ENCODE data around the gene LRRFIP1. TPM values are rescaled to one million over a fixed set of nuclear protein-coding genes. Genes with fewer than 3 reads are reported as not detected.

Gene LRRFIP1
- total RNA-seq, 6 experiments from 2014 or later, result 90.6 to 107 (median 102) TPM

- TF ChIP-seq, protein P1, sequence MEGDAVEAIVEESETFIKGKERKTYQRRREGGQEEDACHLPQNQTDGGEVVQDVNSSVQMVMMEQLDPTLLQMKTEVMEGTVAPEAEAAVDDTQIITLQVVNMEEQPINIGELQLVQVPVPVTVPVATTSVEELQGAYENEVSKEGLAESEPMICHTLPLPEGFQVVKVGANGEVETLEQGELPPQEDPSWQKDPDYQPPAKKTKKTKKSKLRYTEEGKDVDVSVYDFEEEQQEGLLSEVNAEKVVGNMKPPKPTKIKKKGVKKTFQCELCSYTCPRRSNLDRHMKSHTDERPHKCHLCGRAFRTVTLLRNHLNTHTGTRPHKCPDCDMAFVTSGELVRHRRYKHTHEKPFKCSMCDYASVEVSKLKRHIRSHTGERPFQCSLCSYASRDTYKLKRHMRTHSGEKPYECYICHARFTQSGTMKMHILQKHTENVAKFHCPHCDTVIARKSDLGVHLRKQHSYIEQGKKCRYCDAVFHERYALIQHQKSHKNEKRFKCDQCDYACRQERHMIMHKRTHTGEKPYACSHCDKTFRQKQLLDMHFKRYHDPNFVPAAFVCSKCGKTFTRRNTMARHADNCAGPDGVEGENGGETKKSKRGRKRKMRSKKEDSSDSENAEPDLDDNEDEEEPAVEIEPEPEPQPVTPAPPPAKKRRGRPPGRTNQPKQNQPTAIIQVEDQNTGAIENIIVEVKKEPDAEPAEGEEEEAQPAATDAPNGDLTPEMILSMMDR (IDR thresholded peaks at IDR 0.05), result no peak
- no peak for DNase-seq
- no peak overlapping the region for H3K27ac Mint-ChIP-seq
Observed at GRCh38 chr2:237797253-237797652, 169.9 kb downstream of the LRRFIP1 start.

DNA sequence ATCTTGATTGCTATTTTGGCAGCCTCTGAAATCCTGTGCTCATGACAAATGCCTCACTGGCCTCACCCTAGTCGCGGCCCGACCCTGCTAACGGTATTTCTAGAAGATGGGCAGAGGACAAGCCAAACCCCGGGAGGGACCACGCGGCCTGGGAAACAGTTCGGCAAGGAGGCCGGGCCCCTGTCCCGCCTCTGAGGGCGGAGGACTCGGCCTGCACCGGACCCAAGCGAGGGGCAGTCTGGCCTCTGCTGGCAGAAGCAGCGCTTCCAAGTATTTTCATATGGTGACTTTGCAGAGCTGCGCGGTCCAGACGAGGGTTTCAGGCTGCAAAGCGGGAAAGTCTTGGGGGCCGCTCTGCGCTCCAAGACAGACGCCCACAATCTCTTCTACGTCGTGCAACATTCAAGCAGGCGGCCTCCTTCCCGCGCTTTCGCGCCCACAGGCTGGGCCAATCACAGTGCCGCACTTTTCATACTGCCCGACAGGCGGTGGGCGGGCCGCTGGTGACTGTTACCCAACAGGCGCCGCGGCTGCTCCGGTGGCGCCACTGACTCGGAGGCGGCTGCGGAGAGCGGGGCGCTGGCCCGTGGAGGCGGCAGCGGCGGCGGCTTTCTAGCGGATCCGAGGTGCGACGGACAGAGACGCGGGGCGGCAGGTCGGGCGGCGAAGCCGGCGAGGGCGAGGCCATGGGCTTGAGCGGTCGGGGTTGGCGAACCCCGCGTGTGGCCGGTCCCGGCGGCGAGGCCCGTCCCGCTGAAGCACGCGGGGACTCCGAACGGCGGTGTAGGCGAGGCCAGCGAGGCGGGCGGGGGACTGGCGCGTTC, 171.1 kb downstream of the LRRFIP1 start, which contains the start of gene RBM44:
Gene RBM44 (plus strand): TSS at position 544 of the 824 bp plus-strand sequence. CDS start 14,831 bp downstream, outside the sequence.
- no peak within 1 kb of the TSS for H3K4me3 Mint-ChIP-seq
- peaks cover 7% of the 10 kb centered on the region for H3K36me3 Mint-ChIP-seq (ENCODE audit: low read depth)
- no peak within 1 kb of the TSS for H3K27ac Mint-ChIP-seq
- H3K9me3 Mint-ChIP-seq, result peaks cover 12% of the 10 kb centered on the region
- H3K27me3 Mint-ChIP-seq (ENCODE audit: insufficient read depth), result no peaks in the 10 kb centered on the region; the same call in 1 of the 2 replicates
- H3K4me1 Mint-ChIP-seq (ENCODE audit: low read depth), result no peaks in the 10 kb centered on the region
- TF ChIP-seq, protein P1 (IDR thresholded peaks at IDR 0.05), result no peak
- no peak for DNase-seq

More at GRCh38 chr2:237797253-237797652, 169.9 kb downstream of the LRRFIP1 start:
- Mint-ChIP-seq H3K4me3 (no peak overlapping the region), H3K9me3 (peaks cover 12% of the 10 kb centered on the region), H3K4me1 (ENCODE audit: low read depth) (no peaks in the 10 kb centered on the region), H3K36me3 (ENCODE audit: low read depth) (peaks cover 7% of the 10 kb centered on the region), H3K27me3 (ENCODE audit: insufficient read depth) (peaks cover 3% of the 10 kb centered on the region; the same call in 1 of the 2 replicates)

- Mint-ChIP-seq H3K9me3 (peaks cover 12% of the 10 kb centered on the region), H3K4me1 (ENCODE audit: low read depth) (no peaks in the 10 kb centered on the region), H3K4me3 (no peak overlapping the region), H3K27me3 (ENCODE audit: insufficient read depth) (no peaks in the 10 kb centered on the region; the same call in 1 of the 2 replicates), H3K27ac (no peak overlapping the region), H3K36me3 (ENCODE audit: low read depth) (peaks cover 7% of the 10 kb centered on the region)
- no peak for DNase-seq
- TF ChIP-seq, protein P1 (IDR thresholded peaks at IDR 0.05), result no peak
Observed at GRCh38 chr2:237799060-237799428, 171.7 kb downstream of the LRRFIP1 start.

GRCh38 chr2:237801466-237801865, 174.1 kb downstream of the LRRFIP1 start:
- TF ChIP-seq, protein P1 (IDR thresholded peaks at IDR 0.05), result no peak
- no peak overlapping the region for H3K4me3 Mint-ChIP-seq
- peaks cover 12% of the 10 kb centered on the region for H3K9me3 Mint-ChIP-seq
- 0 out of 2 replicates have a peak, but pooled peaks cover 5% of the 10 kb centered on the region for H3K4me1 Mint-ChIP-seq (ENCODE audit: low read depth)
- peaks cover 3% of the 10 kb centered on the region for H3K27me3 Mint-ChIP-seq (ENCODE audit: insufficient read depth)
- H3K36me3 Mint-ChIP-seq (ENCODE audit: low read depth), result peaks cover 7% of the 10 kb centered on the region
- DNase-seq, result no peak
- H3K27ac Mint-ChIP-seq, result no peak overlapping the region

GRCh38 chr2:237806334-237806733, 178.9 kb downstream of the LRRFIP1 start:
- H3K27ac Mint-ChIP-seq, result no peak overlapping the region
- H3K4me1 Mint-ChIP-seq (ENCODE audit: low read depth), result 0 out of 2 replicates have a peak, but pooled peaks cover 7% of the 10 kb centered on the region
- H3K36me3 Mint-ChIP-seq (ENCODE audit: low read depth), result no peaks in the 10 kb centered on the region
- DNase-seq, result no peak
- TF ChIP-seq, protein P1 (IDR thresholded peaks at IDR 0.05), result no peak
- peaks cover 9% of the 10 kb centered on the region; the same call in 1 of the 2 replicates for H3K9me3 Mint-ChIP-seq
- H3K4me3 Mint-ChIP-seq, result no peak overlapping the region
- peaks cover 20% of the 10 kb centered on the region for H3K27me3 Mint-ChIP-seq (ENCODE audit: insufficient read depth)

Data from HFFc6 (cell line).